Left ventricle myocardium inferior (tissue), 1 donor: ENCODE data around the gene EHD4. TPM values are rescaled to one million over a fixed set of nuclear protein-coding genes. Genes with fewer than 3 reads are reported as not detected.
A peak's percentile ranks its signal among the peaks of the same experiment; 100 is the strongest.

Experiments
- DNase-seq: peaks from one replicate; pipeline ENCODE4 v3.0.0-alpha.2; 2020
- H3K27ac ChIP-seq: fragments of 200-600 bp; replicated peaks from 2 replicates; pipeline ENCODE4 v1.8.0; 2021
- H3K27me3 ChIP-seq: fragments of 200-600 bp; 2 replicates; pipeline ENCODE4 v1.8.0; 2021; ENCODE audit warnings: low read depth
- H3K36me3 ChIP-seq: fragments of 200-600 bp; 2 replicates; pipeline ENCODE4 v1.8.0; 2021
- H3K4me1 ChIP-seq: fragments of 200-600 bp; 2 replicates; pipeline ENCODE4 v1.8.0; 2021
- H3K4me3 ChIP-seq: fragments of 200-600 bp; 2 replicates; pipeline ENCODE4 v1.8.0; 2021; ENCODE audit warnings: mild to moderate bottlenecking, moderate library complexity
- H3K9me3 ChIP-seq: fragments of 200-600 bp; replicated peaks from 2 replicates; pipeline ENCODE4 v1.8.0; 2021
- intact Hi-C: fragments of 100-400 bp; cut with micrococcal nuclease; formaldehyde crosslinking; loops from one replicate; pipeline ENCODE4 v1.11.0; 2022
- total RNA-seq: library from RNA; stranded (reverse); fragmentation: NEBNext Ultra II Directional; extraction: Animal tissue kit (Norgen Biotek cat#: 25700); gene quantifications from one replicate; pipeline ENCODE4 v1.2.1, GENCODE V29; 2021
- TF ChIP-seq, protein P1 (sequence below): fragments of 200-600 bp; IDR thresholded peaks from 2 replicates; pipeline ENCODE4 v1.8.0; 2021; ENCODE audit warnings: antibody characterized with exemption, mild to moderate bottlenecking, borderline replicate concordance
- donor health status: DM: no; HTN: yes; CAD: no; lungs with severe emphysema.

Gene EHD4
- total RNA-seq, 1 donor from 2014 or later = 46.4 TPM

DNA sequence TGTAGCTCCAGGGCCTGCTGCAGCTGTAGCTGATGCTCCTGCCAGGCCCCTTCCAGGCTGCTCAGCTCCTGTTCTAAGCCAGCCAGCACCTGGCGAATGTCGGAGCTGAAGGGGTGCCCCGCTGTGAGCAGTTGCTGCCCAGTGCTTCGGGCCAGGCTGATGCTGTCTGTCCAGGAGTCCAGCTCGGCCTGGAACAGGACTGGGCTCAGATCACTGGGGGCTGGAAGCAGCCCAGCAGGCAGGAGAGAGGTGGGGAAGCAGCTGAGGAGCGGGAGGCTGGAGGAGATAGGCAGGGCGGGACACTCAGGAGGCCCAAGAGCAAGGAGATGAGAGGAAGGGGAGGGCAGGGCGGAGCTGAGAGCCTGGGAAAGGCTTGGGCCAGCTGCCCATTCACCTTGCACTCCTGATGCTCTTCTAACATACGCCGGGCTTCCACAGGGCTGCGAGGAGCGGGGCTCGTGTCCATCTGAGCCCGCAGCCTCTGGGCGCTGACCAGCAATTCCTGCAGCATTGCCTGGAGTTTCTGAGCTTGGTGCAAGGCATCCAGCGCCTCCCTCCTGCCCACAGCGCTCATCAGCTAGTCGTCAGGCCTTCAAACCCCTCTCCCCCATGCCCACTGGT, 110.5 kb downstream of the EHD4 start:
- Histone ChIP-seq H3K27ac (no peak overlapping the region), H3K4me1 (peaks cover 10% of the 10 kb centered on the region), H3K36me3 (no peaks in the 10 kb centered on the region), H3K4me3 (no peak overlapping the region), H3K9me3 (no peaks in the 10 kb centered on the region), H3K27me3 (no peaks in the 10 kb centered on the region)
- DNase-seq = no peak
- intact Hi-C loops = no loop called here
- TF ChIP-seq, protein P1, sequence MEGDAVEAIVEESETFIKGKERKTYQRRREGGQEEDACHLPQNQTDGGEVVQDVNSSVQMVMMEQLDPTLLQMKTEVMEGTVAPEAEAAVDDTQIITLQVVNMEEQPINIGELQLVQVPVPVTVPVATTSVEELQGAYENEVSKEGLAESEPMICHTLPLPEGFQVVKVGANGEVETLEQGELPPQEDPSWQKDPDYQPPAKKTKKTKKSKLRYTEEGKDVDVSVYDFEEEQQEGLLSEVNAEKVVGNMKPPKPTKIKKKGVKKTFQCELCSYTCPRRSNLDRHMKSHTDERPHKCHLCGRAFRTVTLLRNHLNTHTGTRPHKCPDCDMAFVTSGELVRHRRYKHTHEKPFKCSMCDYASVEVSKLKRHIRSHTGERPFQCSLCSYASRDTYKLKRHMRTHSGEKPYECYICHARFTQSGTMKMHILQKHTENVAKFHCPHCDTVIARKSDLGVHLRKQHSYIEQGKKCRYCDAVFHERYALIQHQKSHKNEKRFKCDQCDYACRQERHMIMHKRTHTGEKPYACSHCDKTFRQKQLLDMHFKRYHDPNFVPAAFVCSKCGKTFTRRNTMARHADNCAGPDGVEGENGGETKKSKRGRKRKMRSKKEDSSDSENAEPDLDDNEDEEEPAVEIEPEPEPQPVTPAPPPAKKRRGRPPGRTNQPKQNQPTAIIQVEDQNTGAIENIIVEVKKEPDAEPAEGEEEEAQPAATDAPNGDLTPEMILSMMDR = no peak

DNA sequence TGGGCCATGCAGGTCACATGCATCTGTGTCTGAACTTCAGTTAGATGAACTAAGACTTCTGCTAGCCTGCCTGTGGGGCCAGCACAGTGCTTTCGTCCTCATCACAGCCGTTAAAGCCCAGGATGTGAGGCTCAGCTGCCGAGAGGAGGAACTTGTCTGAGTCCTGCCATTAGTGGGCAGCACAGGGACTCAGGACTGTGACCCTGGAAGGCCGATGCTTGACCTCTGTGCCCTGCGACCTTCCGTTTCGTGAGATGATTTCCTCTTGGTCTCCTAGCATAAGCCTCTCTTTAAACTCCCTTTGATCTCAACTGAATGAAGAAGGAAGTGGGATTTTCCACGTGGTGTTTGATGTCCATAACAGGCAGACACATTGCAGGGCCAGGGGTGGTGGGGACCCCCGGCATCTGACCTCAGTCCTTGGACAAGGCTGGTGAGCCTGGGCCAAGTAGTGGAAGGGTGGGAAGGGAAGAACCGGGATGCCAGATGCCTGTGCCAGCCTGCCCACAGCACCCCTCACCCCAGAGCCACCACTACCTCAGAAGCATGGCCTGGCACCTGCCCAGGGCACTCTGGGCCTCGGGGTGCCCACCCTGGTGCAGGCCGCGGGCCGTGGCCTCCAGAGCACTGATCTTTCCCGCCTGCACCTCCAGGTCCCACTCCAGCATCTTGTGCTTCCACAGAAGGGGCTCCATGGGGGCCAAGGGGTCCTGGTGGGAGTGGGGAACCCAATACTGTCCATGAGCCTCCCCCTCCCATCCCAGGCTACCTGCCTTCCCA, 112.1 kb downstream of the EHD4 start:
- H3K9me3 ChIP-seq = no peaks in the 10 kb centered on the region
- H3K27ac ChIP-seq = no peak overlapping the region
- TF ChIP-seq, protein P1 = peak; percentile 42
- H3K4me1 ChIP-seq = peaks cover 10% of the 10 kb centered on the region
- intact Hi-C loops = no loop called here
- H3K27me3 ChIP-seq = no peaks in the 10 kb centered on the region
- DNase-seq = no peak
- no peaks in the 10 kb centered on the region for H3K36me3 ChIP-seq
- no peak overlapping the region for H3K4me3 ChIP-seq

DNA sequence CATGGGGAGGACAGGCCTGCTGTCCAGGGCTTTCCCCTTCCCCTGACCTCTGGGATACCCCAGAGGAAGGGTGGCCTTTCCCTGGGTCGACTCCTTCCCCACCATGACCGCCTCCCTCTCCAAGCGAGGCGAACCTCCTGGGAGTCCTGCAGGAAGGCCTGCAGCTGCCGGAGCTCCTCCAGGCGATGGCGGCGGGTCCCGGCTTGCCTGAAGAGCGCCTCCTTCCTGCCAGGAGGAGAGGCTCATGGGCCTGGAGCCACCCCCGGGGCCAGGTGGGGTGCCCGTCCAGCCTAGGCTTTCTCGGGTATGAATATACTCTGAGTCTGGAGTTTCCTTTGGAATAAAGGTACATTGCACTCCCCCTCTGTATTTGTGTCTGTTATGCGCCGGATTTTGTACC, 113.6 kb downstream of the EHD4 start:
- no peaks in the 10 kb centered on the region for H3K36me3 ChIP-seq
- TF ChIP-seq, protein P1 = no peak
- peaks cover 10% of the 10 kb centered on the region for H3K4me1 ChIP-seq
- H3K9me3 ChIP-seq = no peaks in the 10 kb centered on the region
- no peak overlapping the region for H3K4me3 ChIP-seq
- peaks cover 3% of the 10 kb centered on the region for H3K27me3 ChIP-seq
- intact Hi-C loops = no loop called here
- no peak overlapping the region for H3K27ac ChIP-seq
- DNase-seq = no peak

DNA sequence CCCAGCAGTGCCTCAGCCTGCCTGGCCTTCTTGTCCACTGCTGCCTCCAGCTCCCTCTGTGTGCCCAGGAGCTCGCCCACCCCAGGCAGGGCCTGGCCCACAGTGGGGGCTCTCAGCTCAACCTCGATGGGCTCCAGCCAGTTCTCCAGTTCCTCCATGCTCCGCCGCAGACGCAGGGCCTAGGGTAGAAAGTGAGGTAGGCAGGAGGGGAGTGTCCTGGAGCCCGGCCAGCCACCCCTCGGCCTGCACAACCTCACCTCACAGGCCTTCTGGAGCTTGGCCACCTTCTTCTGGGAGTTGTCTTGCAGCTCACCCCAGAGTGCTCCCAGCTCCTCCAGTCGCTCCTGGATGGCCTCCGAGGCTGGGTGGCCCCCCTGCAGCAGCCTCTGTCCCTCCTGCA, 115.0 kb downstream of the EHD4 start:
- Histone ChIP-seq H3K9me3 (no peaks in the 10 kb centered on the region), H3K4me1 (peaks cover 10% of the 10 kb centered on the region), H3K4me3 (no peak overlapping the region), H3K27me3 (peaks cover 12% of the 10 kb centered on the region), H3K27ac (no peak overlapping the region), H3K36me3 (no peaks in the 10 kb centered on the region)
- intact Hi-C loops = no loop called here
- no peak for DNase-seq
- TF ChIP-seq, protein P1 = no peak

DNA sequence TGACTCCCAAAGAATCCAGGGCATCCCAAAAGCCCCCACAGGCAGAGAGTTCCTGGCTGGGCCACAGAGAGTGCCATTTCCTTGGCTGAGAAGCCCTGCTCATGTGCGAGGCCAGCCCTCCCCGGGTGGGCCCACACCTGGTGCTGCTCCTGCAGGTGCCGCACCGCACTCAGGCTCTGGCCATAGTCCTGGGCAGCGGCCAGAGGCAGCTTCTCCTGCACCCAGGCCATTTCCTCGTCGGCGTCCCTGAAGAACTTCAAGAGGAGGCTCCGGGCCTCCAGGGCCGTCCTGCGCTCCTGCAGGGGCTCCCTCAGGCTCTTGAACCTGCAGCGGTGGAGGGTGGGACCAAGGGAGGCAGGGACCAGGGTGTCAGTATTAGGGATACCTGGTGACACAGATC, 115.6 kb downstream of the EHD4 start:
- intact Hi-C loops = no loop called here
- peaks cover 13% of the 10 kb centered on the region for H3K27me3 ChIP-seq

More for the DNA sequence above, 115.6 kb downstream of the EHD4 start:
- peaks cover 10% of the 10 kb centered on the region for H3K4me1 ChIP-seq
- DNase-seq = no peak
- H3K9me3 ChIP-seq = no peaks in the 10 kb centered on the region
- H3K4me3 ChIP-seq = no peak overlapping the region
- TF ChIP-seq, protein P1 = no peak
- H3K27ac ChIP-seq = no peak overlapping the region
- H3K36me3 ChIP-seq = no peaks in the 10 kb centered on the region
